Body of pancreas (tissue), 4 donors: ENCODE results near the gene SPINDOC. TPM values are rescaled to one million over a fixed set of nuclear protein-coding genes. Genes with fewer than 3 reads are reported as not detected.

Experiments used
- ATAC-seq: fragments of 150-250 bp; one replicate; pipeline ENCODE4 v1.9.1; 2016
- DNase-seq, 4 donors: peaks; one replicate each; pipeline ENCODE4 v3.0.0-alpha.2; 2019
- H3K27ac ChIP-seq, 4 donors: fragments of 200-600 bp; sonication (generic); 1 replicate in 3 of 4; 2 replicates in 1 of 4; pipeline versions ENCODE4 v1.5.1 to v1.6.1; 2016 to 2019; ENCODE audit warnings: mild to moderate bottlenecking in 1 of 4, mixed read lengths in 1 of 4, moderate library complexity in 1 of 4
- H3K27me3 ChIP-seq, 2 donors: fragments of 200-600 bp; sonication (generic); one replicate each; pipeline ENCODE4 v1.6.0; 2016; ENCODE audit warnings: mild to moderate bottlenecking in 1 of 2
- H3K36me3 ChIP-seq, 2 donors: fragments of 200-600 bp; sonication (generic); replicated peaks in 1 of 2; 2 replicates each; pipeline ENCODE4 v1.5.1; 2016; ENCODE audit warnings: low read depth in 2 of 2; ENCODE audit not compliant: insufficient read depth in 1 of 2
- H3K4me1 ChIP-seq: fragments of 200-600 bp; sonication (generic); one replicate; pipeline ENCODE4 v1.6.0; 2016
- H3K4me3 ChIP-seq, 2 donors: fragments of 200-600 bp; sonication (generic); 1 replicate in 1 of 2; 2 replicates in 1 of 2; pipeline ENCODE4 v1.5.1; 2016 to 2019
- H3K9me3 ChIP-seq, 3 donors: fragments of 200-600 bp; sonication (generic); 1 replicate in 2 of 3; 2 replicates in 1 of 3; pipeline ENCODE4 v1.5.1; 2016
- POLR2A ChIP-seq, 3 donors: fragments of 450-650 bp; IDR thresholded peaks; one replicate each; pipeline ENCODE4 v1.6.1; 2016; ENCODE audit warnings: antibody characterized with exemption in 3 of 3, mild to moderate bottlenecking in 2 of 3
- WGBS, 2 donors: methylation state at CpG; one replicate each; pipeline ENCODE4 v1.1.5; 2017; 5-methylcytosine and 5-hydroxymethylcytosine counted together
- intact Hi-C: fragments of 100-400 bp; cut with DNase I; formaldehyde crosslinking; loops from one replicate; pipeline ENCODE4 v1.15.1; 2023
- total RNA-seq, 2 donors: library from RNA; depleted of rRNA; stranded (reverse); fragments of >200 nt; gene quantifications; one replicate each; pipeline ENCODE4 v1.1.0, GENCODE V29; 2016
- TF ChIP-seq, protein P1 (sequence below), 7 experiments: fragments of 450-650 bp in 4 of 7; fragments of 200-600 bp in 3 of 7; sonication (generic) in 3 of 7; IDR thresholded peaks; one replicate each; pipeline ENCODE4 v1.5.1; 2016 to 2019; ENCODE audit warnings: antibody characterized with exemption in 7 of 7

Gene SPINDOC
- total RNA-seq, 2 donors from 2014 or later, result 3.6 to 16.2 TPM

DNA sequence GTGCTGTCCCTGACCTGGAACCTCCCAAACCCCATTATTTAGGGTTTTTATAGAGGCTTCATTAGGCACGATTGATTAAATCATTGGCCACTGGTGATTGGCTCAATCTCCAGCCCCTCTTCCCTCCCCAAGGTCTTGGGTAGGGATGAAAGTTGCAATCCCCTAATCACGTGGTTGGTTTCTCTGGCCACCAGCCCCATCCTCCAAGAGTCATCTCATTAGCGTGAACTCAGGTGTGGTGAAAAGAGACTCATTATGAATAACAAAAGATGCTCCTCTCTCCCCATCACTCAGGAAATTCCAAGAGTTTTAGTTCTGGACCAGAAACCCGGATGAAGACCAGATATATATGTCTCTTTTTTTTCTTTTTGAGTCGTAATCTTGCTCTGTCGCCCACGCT, 18.1 kb downstream of the SPINDOC start:
- Histone ChIP-seq H3K36me3 (no peaks in the 10 kb centered on the region), H3K27me3 (no peaks in the 10 kb centered on the region), H3K4me1 (no peaks in the 10 kb centered on the region), H3K9me3 (no peaks in the 10 kb centered on the region), H3K27ac (no peak overlapping the region), H3K4me3 (no peak overlapping the region)
- no peak for DNase-seq
- intact Hi-C loops, result loop anchor here (5.0 kb wide), 1 partner anchor 111 kb away; no protein-coding TSS in a partner anchor
- WGBS, 2 donors, result 57 to 62% methylated on average over 7 of the region's 7 CpGs
- ATAC-seq, result no peak
- TF ChIP-seq POLR2A (IDR thresholded peaks at IDR 0.05), result no peak
- TF ChIP-seq, protein P1, sequence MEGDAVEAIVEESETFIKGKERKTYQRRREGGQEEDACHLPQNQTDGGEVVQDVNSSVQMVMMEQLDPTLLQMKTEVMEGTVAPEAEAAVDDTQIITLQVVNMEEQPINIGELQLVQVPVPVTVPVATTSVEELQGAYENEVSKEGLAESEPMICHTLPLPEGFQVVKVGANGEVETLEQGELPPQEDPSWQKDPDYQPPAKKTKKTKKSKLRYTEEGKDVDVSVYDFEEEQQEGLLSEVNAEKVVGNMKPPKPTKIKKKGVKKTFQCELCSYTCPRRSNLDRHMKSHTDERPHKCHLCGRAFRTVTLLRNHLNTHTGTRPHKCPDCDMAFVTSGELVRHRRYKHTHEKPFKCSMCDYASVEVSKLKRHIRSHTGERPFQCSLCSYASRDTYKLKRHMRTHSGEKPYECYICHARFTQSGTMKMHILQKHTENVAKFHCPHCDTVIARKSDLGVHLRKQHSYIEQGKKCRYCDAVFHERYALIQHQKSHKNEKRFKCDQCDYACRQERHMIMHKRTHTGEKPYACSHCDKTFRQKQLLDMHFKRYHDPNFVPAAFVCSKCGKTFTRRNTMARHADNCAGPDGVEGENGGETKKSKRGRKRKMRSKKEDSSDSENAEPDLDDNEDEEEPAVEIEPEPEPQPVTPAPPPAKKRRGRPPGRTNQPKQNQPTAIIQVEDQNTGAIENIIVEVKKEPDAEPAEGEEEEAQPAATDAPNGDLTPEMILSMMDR (IDR thresholded peaks at IDR 0.05), result no peak

DNA sequence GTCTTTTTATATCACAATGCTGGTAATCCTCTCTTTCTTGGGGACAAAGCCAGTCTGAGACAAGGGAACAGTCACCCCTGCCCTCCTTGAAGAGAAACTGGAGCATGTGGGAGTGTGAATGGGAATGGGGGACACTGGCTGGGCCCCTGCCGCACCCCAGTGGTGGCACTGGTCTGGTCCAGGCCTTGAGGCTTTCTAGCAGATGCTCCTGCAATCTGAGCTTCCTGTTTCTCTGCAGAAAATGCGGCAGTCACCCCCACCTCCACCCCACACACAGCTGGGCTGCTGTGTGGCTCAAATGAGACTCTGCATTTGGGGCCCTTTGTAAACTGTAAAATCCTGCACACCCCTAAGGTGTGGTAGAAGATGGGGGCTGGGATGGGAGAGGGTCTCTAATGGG, 19.1 kb downstream of the SPINDOC start:
- no peak for TF ChIP-seq POLR2A (IDR thresholded peaks at IDR 0.05)
- TF ChIP-seq, protein P1 (IDR thresholded peaks at IDR 0.05), result no peak
- no peak for ATAC-seq
- Histone ChIP-seq H3K4me3 (no peak overlapping the region), H3K27me3 (no peaks in the 10 kb centered on the region), H3K4me1 (peaks cover 3% of the 10 kb centered on the region), H3K27ac (no peak overlapping the region), H3K36me3 (no peaks in the 10 kb centered on the region), H3K9me3 (no peaks in the 10 kb centered on the region)
- WGBS, 2 donors, result 40 to 64% methylated on average over 1 to 2 of the region's 2 CpGs
- DNase-seq, result no peak
- intact Hi-C loops, result loop anchor here (5.0 kb wide), 1 partner anchor 110 kb away; no protein-coding TSS in a partner anchor

DNA sequence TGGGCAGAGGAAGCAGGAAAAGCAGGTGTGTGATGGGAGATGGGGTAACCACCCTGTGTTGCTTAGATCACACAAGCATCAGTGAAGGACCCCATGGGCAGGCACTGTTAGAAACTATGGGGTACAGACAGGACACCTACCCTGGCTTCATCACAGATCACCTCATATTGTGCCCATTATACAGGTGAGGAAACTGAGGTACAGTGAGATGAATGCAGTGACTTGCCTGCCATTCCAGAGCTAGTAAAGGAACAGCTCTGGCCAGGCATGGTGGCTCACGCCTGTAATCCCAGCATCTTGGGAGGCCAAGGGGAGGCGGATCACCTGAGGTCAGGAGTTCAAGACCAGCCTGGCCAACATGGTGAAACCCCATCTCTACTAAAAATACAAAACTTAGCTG, 19.8 kb downstream of the SPINDOC start:
- no peak for DNase-seq
- Histone ChIP-seq H3K4me1 (peaks cover 10% of the 10 kb centered on the region), H3K36me3 (no peaks in the 10 kb centered on the region), H3K9me3 (no peaks in the 10 kb centered on the region), H3K27me3 (no peaks in the 10 kb centered on the region), H3K4me3 (no peak overlapping the region), H3K27ac (no peak overlapping the region)
- intact Hi-C loops, result loop anchor here (5.0 kb wide), 1 partner anchor 109 kb away; no protein-coding TSS in a partner anchor
- TF ChIP-seq, protein P1 (IDR thresholded peaks at IDR 0.05), result no peak
- TF ChIP-seq POLR2A (IDR thresholded peaks at IDR 0.05), result no peak
- ATAC-seq, result no peak
- 79 to 80% methylated on average over 2 of the region's 2 CpGs for WGBS, 2 donors

DNA sequence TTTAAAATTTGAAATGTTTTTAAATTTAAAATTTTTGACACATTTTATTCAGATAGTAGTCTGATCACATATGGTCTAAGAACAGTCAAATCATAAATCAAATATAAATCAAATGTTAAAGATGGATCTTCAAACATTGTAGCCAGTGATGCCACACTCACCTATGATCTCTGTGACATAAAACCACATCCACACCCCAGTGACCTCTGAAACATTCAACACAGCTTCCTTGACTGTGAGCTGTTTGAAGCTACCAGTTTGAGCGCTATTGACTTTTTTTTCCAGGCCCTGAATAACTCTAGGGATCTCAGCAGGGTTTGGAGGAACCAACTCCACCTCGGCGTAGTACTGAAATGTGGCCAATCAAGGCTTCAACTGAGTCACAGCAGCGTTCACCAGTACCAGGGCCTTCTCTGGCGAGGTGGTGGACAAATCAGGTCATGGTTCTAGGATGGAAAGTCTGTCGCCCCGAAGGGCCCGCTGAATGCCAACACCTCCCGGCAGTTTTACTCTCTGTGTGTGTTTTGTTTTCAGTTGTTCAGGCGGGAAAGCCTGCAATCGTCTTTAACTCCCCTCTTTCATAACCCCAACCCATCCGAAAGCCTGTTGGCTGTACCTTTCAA, 21.4 kb downstream of the SPINDOC start:
- intact Hi-C loops, result loop anchor here (5.0 kb wide), 1 partner anchor 108 kb away; no protein-coding TSS in a partner anchor

More for the DNA sequence above, 21.4 kb downstream of the SPINDOC start:
- Histone ChIP-seq H3K9me3 (no peaks in the 10 kb centered on the region), H3K36me3 (no peaks in the 10 kb centered on the region), H3K27me3 (no peaks in the 10 kb centered on the region), H3K4me1 (peaks cover 13% of the 10 kb centered on the region), H3K27ac (no peak overlapping the region), H3K4me3 (no peak overlapping the region)
- WGBS, 2 donors, result 79 to 80% methylated on average over 8 to 12 of the region's 12 CpGs
- no peak for ATAC-seq
- no peak for DNase-seq
- TF ChIP-seq, protein P1 (IDR thresholded peaks at IDR 0.05), result no peak
- no peak for TF ChIP-seq POLR2A (IDR thresholded peaks at IDR 0.05)
